H1 (cell line): ENCODE measurements around the gene INSYN1. TPM values are rescaled to one million over a fixed set of nuclear protein-coding genes. Genes with fewer than 3 reads are reported as not detected.

ENCODE experiments used
- CTCF ChIA-PET: fragments of 300-600 bp; sonication (Branson Sonifier 250); formaldehyde crosslinking; loops from one replicate; lab custom pipeline; 2021; ENCODE audit not compliant: partially characterized antibody; lab: Charles Lee
- POLR2A ChIA-PET: fragments of 300-600 bp; sonication (Branson Sonifier 250); formaldehyde crosslinking; loops from one replicate; lab custom pipeline; 2021; ENCODE audit warnings: inconsistent platforms; ENCODE audit not compliant: partially characterized antibody; lab: Charles Lee
- DNase-seq, 2 experiments: peaks; one replicate each; pipeline versions ENCODE4 v3.0.0 to v3.0.0-alpha.2; 2010 to 2022; ENCODE audit warnings: low spot score in 2 of 2, low read depth in 1 of 2, mixed read lengths in 1 of 2
- FAIRE-seq: peaks from 2 replicates; lab custom pipeline; 2011; peaks lifted over from hg19 to GRCh38; lab: Jason Lieb, UNC
- H2AFZ ChIP-seq: 2 replicates; pipeline ENCODE4 v1.8.1; 2012; ENCODE audit warnings: low read length, inconsistent platforms
- H2AK5ac ChIP-seq: 2 replicates; pipeline ENCODE4 v1.6.1; 2013; ENCODE audit warnings: low read depth, low read length
- H2BK120ac ChIP-seq: replicated peaks from 2 replicates; pipeline ENCODE3; 2013; ENCODE audit warnings: low read depth, low read length, inconsistent platforms
- H2BK12ac ChIP-seq: 2 replicates; pipeline ENCODE4 v1.6.1; 2013; ENCODE audit warnings: low read depth, low read length
- H2BK15ac ChIP-seq: 2 replicates; pipeline ENCODE4 v1.6.1; 2013; ENCODE audit warnings: low read length
- H2BK20ac ChIP-seq: 2 replicates; pipeline ENCODE4 v1.6.1; 2013; ENCODE audit warnings: low read length
- H2BK5ac ChIP-seq: 2 replicates; pipeline ENCODE4 v1.6.1; 2013; ENCODE audit warnings: low read depth, low read length
- H3K14ac ChIP-seq: 2 replicates; pipeline ENCODE4 v1.6.1; 2013; ENCODE audit warnings: inconsistent platforms; ENCODE audit not compliant: insufficient read length
- H3K18ac ChIP-seq: 2 replicates; pipeline ENCODE4 v1.6.1; 2013; ENCODE audit warnings: low read length; ENCODE audit errors: extremely low read depth
- H3K23ac ChIP-seq: 2 replicates; pipeline ENCODE4 v1.6.1; 2013; ENCODE audit warnings: inconsistent platforms; ENCODE audit not compliant: insufficient read length
- H3K23me2 ChIP-seq: 2 replicates; pipeline ENCODE4 v1.6.1; 2013; ENCODE audit warnings: low read depth, low read length
- H3K27ac ChIP-seq: 2 replicates; pipeline ENCODE4 v1.6.1; 2011; ENCODE audit warnings: low read depth, low read length, inconsistent platforms
- H3K27me3 ChIP-seq, 4 experiments: replicated peaks in 1 of 4; 1 replicate in 1 of 4; 2 replicates in 3 of 4; pipeline versions ENCODE4 v1.6.1 to v1.8.1; 2011 to 2013; ENCODE audit warnings: low read length in 3 of 4, mild to moderate bottlenecking in 3 of 4, inconsistent platforms in 2 of 4, mixed read lengths in 2 of 4, moderate library complexity in 1 of 4; ENCODE audit not compliant: control insufficient read depth in 3 of 4, insufficient read depth in 3 of 4; ENCODE audit errors: extremely low read depth in 1 of 4
- H3K36me3 ChIP-seq, 4 experiments: 2 replicates each; pipeline versions ENCODE4 v1.6.1 to v1.8.1; 2011 to 2013; ENCODE audit warnings: mild to moderate bottlenecking in 4 of 4, low read length in 3 of 4, moderate library complexity in 2 of 4, control low read depth in 1 of 4, inconsistent platforms in 1 of 4; ENCODE audit not compliant: insufficient read depth in 4 of 4, control insufficient read depth in 2 of 4
- H3K4ac ChIP-seq: replicated peaks from 2 replicates; pipeline ENCODE3; 2013; ENCODE audit warnings: low read length, low read depth, mixed read lengths, inconsistent platforms; ENCODE audit not compliant: insufficient read length
- H3K4me1 ChIP-seq, 4 experiments: replicated peaks in 1 of 4; 1 replicate in 1 of 4; 2 replicates in 3 of 4; pipeline versions ENCODE4 v1.6.1 to v1.8.1; 2011 to 2013; ENCODE audit warnings: low read length in 3 of 4, inconsistent platforms in 2 of 4, mixed read lengths in 1 of 4; ENCODE audit not compliant: insufficient read depth in 4 of 4, control insufficient read depth in 3 of 4
- H3K4me2 ChIP-seq, 2 experiments: 2 replicates each; pipeline versions ENCODE4 v1.6.1 to v1.8.1; 2011 to 2013; ENCODE audit warnings: low read depth in 2 of 2, low read length in 2 of 2, control low read depth in 1 of 2, inconsistent platforms in 1 of 2, mild to moderate bottlenecking in 1 of 2; ENCODE audit not compliant: insufficient read depth in 1 of 2
- H3K4me3 ChIP-seq, 4 experiments: fragments of 200-600, 300-600 bp in 1 of 4; sonication (generic), shearing (Covaris generic), sonication (Bioruptor Twin) in 1 of 4; 2 replicates each; pipeline versions ENCODE4 v1.5.1 to v1.8.1; 2011 to 2016; ENCODE audit warnings: low read length in 4 of 4, low read depth in 3 of 4, control low read depth in 2 of 4, inconsistent platforms in 2 of 4, mild to moderate bottlenecking in 2 of 4, mixed read lengths in 1 of 4, moderate library complexity in 1 of 4; ENCODE audit not compliant: insufficient read depth in 2 of 4; ENCODE audit errors: extremely low read depth in 1 of 4
- H3K56ac ChIP-seq: replicated peaks from 2 replicates; pipeline ENCODE3; 2013; ENCODE audit warnings: low read depth, mild to moderate bottlenecking, mixed read lengths, low read length, inconsistent platforms; ENCODE audit not compliant: insufficient read length
- H3K79me1 ChIP-seq: 2 replicates; pipeline ENCODE4 v1.6.1; 2013; ENCODE audit warnings: low read depth, low read length, control low read depth
- H3K79me2 ChIP-seq, 2 experiments: 2 replicates each; pipeline versions ENCODE4 v1.6.1 to v1.8.1; 2012 to 2013; ENCODE audit warnings: low read length in 2 of 2, mild to moderate bottlenecking in 2 of 2, inconsistent platforms in 1 of 2; ENCODE audit not compliant: insufficient read depth in 2 of 2, control insufficient read depth in 1 of 2
- H3K9ac ChIP-seq, 4 experiments: replicated peaks in 1 of 4; 1 replicate in 1 of 4; 2 replicates in 3 of 4; pipeline versions ENCODE4 v1.6.1 to v1.8.1; 2011 to 2013; ENCODE audit warnings: low read depth in 3 of 4, low read length in 3 of 4, control low read depth in 2 of 4, mild to moderate bottlenecking in 2 of 4, moderate library complexity in 2 of 4, inconsistent platforms in 1 of 4; ENCODE audit errors: extremely low read depth in 1 of 4
- H3K9me3 ChIP-seq, 2 experiments: 2 replicates each; pipeline versions ENCODE4 v1.6.1 to v1.8.1; 2012 to 2013; ENCODE audit warnings: mild to moderate bottlenecking in 2 of 2, moderate library complexity in 2 of 2, control low read depth in 1 of 2, inconsistent platforms in 1 of 2, low read depth in 1 of 2, low read length in 1 of 2, mixed read lengths in 1 of 2; ENCODE audit not compliant: insufficient read depth in 2 of 2
- H4K20me1 ChIP-seq, 2 experiments: replicated peaks in 1 of 2; 2 replicates each; pipeline versions ENCODE3 to v1.8.1; 2011 to 2013; ENCODE audit warnings: inconsistent platforms in 2 of 2, low read length in 2 of 2, mild to moderate bottlenecking in 1 of 2; ENCODE audit not compliant: insufficient read depth in 2 of 2, control insufficient read depth in 1 of 2
- H4K5ac ChIP-seq: 2 replicates; pipeline ENCODE4 v1.6.1; 2013; ENCODE audit warnings: low read length, low read depth, mixed read lengths, inconsistent platforms; ENCODE audit not compliant: insufficient read length
- H4K8ac ChIP-seq: 2 replicates; pipeline ENCODE4 v1.8.0; 2013; ENCODE audit warnings: mild to moderate bottlenecking, moderate library complexity, low read length, inconsistent platforms; ENCODE audit not compliant: insufficient read depth; ENCODE audit errors: extremely low read depth
- H4K91ac ChIP-seq: replicated peaks from 2 replicates; pipeline ENCODE3; 2013; ENCODE audit warnings: low read length, mixed read lengths, inconsistent platforms; ENCODE audit not compliant: insufficient read length
- CHD1 ChIP-seq: IDR thresholded peaks from 2 replicates; pipeline ENCODE4 v1.6.1; 2012; ENCODE audit warnings: low read depth, low read length, improper control_type of control experiment
- RNF2 ChIP-seq: fragments of 200-900, 300-1000 bp; sonication (generic); IDR thresholded peaks from 2 replicates; pipeline ENCODE4 v1.7.1; 2016; ENCODE audit warnings: borderline replicate concordance, low read depth, mild to moderate bottlenecking, antibody characterized with exemption, low read length; ENCODE audit not compliant: poor library complexity, severe bottlenecking; ENCODE audit errors: missing control alignments
- RXRA ChIP-seq: IDR thresholded peaks from 2 replicates; pipeline ENCODE4 v1.6.1; 2011; ENCODE audit warnings: low read depth, mild to moderate bottlenecking, low read length, moderate library complexity; ENCODE audit not compliant: insufficient read depth
- TBP ChIP-seq: IDR thresholded peaks from 2 replicates; pipeline ENCODE4 v1.6.1; 2011; ENCODE audit warnings: low read depth, low read length, improper control_type of control experiment
- WGBS, 2 experiments: shearing (Covaris generic) in 1 of 2; methylation state at CpG; one replicate each; pipeline versions ENCODE4 v1.1.6 to v1.1.7; 2013 to 2015; ENCODE audit warnings: low lambda C conversion rate in 2 of 2, mixed read lengths in 2 of 2, inconsistent platforms in 1 of 2, low coverage in 1 of 2, missing lambda C conversion rate in 1 of 2; ENCODE audit not compliant: insufficient replicate concordance in 2 of 2, insufficient coverage in 1 of 2, insufficient read length in 1 of 2; ENCODE audit errors: extremely low coverage in 1 of 2, missing lambda C conversion rate in 1 of 2; 5-methylcytosine and 5-hydroxymethylcytosine counted together
- polyA plus RNA-seq, 7 experiments: library from polyadenylated mRNA; depleted of rRNA in 3 of 7; stranded (reverse) in 5 of 7; unstranded in 2 of 7; fragments of >200 nt in 5 of 7; fragments of 200-250 nt in 2 of 7; gene quantifications; 1 replicate in 5 of 7; 2 replicates in 1 of 7; 4 replicates in 1 of 7; pipeline versions ENCODE4 v1.2.1 to v1.2.3, GENCODE V29; 2011 to 2013; ENCODE audit warnings: missing spikeins in 2 of 7, mixed read lengths in 2 of 7
- total RNA-seq: library from RNA; stranded (reverse); fragmentation: NEBNext Ultra II Directional; extraction: Animal tissue kit (Norgen Biotek cat#: 25700); gene quantifications from 2 replicates; pipeline ENCODE4 v1.2.1, GENCODE V29; 2021

The INSYN1 gene
- total and polyA plus RNA-seq, 2 of the 8 experiments (the other 6 are each of a cell fraction or from before 2014, with no cell fraction given), result 7.2 to 10.2 TPM

- no peak overlapping the region for H4K91ac ChIP-seq
- H3K14ac ChIP-seq, result no peak overlapping the region
- 91% methylated on average over 5 of the region's 6 CpGs; no CpG with 5 or more reads in 1 of the 2 experiments for WGBS, 2 experiments
- no peak for FAIRE-seq
- no peak overlapping the region for H4K8ac ChIP-seq
- no peak overlapping the region for H3K56ac ChIP-seq
- no peak overlapping the region for H2BK15ac ChIP-seq
- no peak overlapping the region for H2BK12ac ChIP-seq
- H3K23me2 ChIP-seq, result peaks cover 2% of the 10 kb centered on the region; the same call in 1 of the 2 replicates
- H3K4ac ChIP-seq, result no peak overlapping the region
- no peak overlapping the region for H2AFZ ChIP-seq
- H3K4me1 ChIP-seq, result no peaks in the 10 kb centered on the region
- POLR2A ChIA-PET, result no interaction called here
- no peak overlapping the region for H2BK20ac ChIP-seq
- H3K36me3 ChIP-seq, result peaks cover 10 to 58% (median 47%) of the 10 kb centered on the region in 4 experiments
- H2BK120ac ChIP-seq, result no peak overlapping the region
- H4K5ac ChIP-seq, result no peak overlapping the region
- H3K27me3 ChIP-seq, result no peaks in the 10 kb centered on the region
- H3K18ac ChIP-seq, result no peak overlapping the region
- peaks cover 5 to 29% of the 10 kb centered on the region in 2 experiments for H4K20me1 ChIP-seq
- no peak overlapping the region for H3K9ac ChIP-seq
- H3K4me3 ChIP-seq, result no peak overlapping the region
- H3K4me2 ChIP-seq, result no peak overlapping the region
- CTCF ChIA-PET, result interaction anchor here (1.0 to 14.7 kb wide), 5 partner anchors 8 to 33 kb away, joined by 3 to 187 read pairs (median 4); no protein-coding TSS in a partner anchor
- H3K9me3 ChIP-seq, result no peaks in the 10 kb centered on the region
- peaks cover 0 to 4% of the 10 kb centered on the region in 2 experiments; a peak in 1 of 4 replicates for H3K79me2 ChIP-seq
- no peak for DNase-seq
- no peaks in the 10 kb centered on the region for H3K79me1 ChIP-seq
- no peak overlapping the region for H2BK5ac ChIP-seq
- no peak overlapping the region for H3K23ac ChIP-seq
- no peak overlapping the region for H3K27ac ChIP-seq
- no peak for TF ChIP-seq TBP
- no peak for TF ChIP-seq RXRA
- TF ChIP-seq CHD1, result no peak
- TF ChIP-seq RNF2, result no peak
- H2AK5ac ChIP-seq, result no peak overlapping the region
Observed at GRCh38 chr15:73709241-73709640, 43.9 kb downstream of the INSYN1 start.
